ENCODE results near the gene HIVEP3. TPM values are rescaled to one million over a fixed set of nuclear protein-coding genes. Genes with fewer than 3 reads are reported as not detected.

Gene HIVEP3
- total RNA-seq, 1 experiment from 2014 or later, result 1.4 TPM

GRCh38 chr1:41776891-41777441 lies 141.8 kb downstream of the HIVEP3 start:
- no peak overlapping the region for H3K23ac ChIP-seq (ENCODE audit: insufficient read length, low read depth, low read length)
- no peaks in the 10 kb centered on the region for H3K9me3 ChIP-seq (ENCODE audit: control insufficient read depth, low read depth, low read length)
- H3K27ac Mint-ChIP-seq, result no peak overlapping the region; a peak in 1 of 7 replicates
- H3T11ph ChIP-seq (ENCODE audit: low read length), result no peak overlapping the region
- no peak overlapping the region for H3K56ac ChIP-seq (ENCODE audit: insufficient read length, low read depth, low read length)
- no peak overlapping the region for H4K91ac ChIP-seq (ENCODE audit: insufficient read length, low read depth, low read length)
- H3K27me3 ChIP-seq (ENCODE audit: insufficient read depth, low read length), result no peaks in the 10 kb centered on the region
- no peak overlapping the region for H2BK12ac ChIP-seq (ENCODE audit: insufficient read length, low read depth, low read length)
- no peaks in the 10 kb centered on the region for H4K20me1 ChIP-seq (ENCODE audit: control insufficient read depth, insufficient read depth, insufficient read length)
- no peaks in the 10 kb centered on the region for H3K4me1 ChIP-seq (ENCODE audit: insufficient read depth, low read length)
- H3K79me2 ChIP-seq (ENCODE audit: insufficient read depth, low read length), result no peaks in the 10 kb centered on the region
- H3K18ac ChIP-seq (ENCODE audit: insufficient read length, low read depth, low read length), result no peak overlapping the region
- no peaks in the 10 kb centered on the region for H3K23me2 ChIP-seq (ENCODE audit: insufficient read length, low read depth, low read length, poor library complexity, severe bottlenecking)
- no CpG with 5 or more reads among the region's 8 CpGs for WGBS (ENCODE audit: extremely low coverage, insufficient read length, low lambda C conversion rate)
- H2BK20ac ChIP-seq (ENCODE audit: low read depth, low read length, poor library complexity, severe bottlenecking), result no peak overlapping the region
- no peak overlapping the region for H3K4ac ChIP-seq (ENCODE audit: low read depth, low read length)
- TF ChIP-seq CTCF (conservative IDR thresholded peaks at IDR 0.05), result no peak
- H3K4me2 ChIP-seq (ENCODE audit: insufficient read depth, insufficient read length, low read length), result no peak overlapping the region
- no peak overlapping the region; the same call in 1 of the 2 replicates for H3K14ac ChIP-seq (ENCODE audit: insufficient read depth, low read length)
- no peak overlapping the region for H3K4me3 Mint-ChIP-seq
- H2AK5ac ChIP-seq (ENCODE audit: insufficient read length, low read length), result no peak overlapping the region
- H3K79me1 ChIP-seq (ENCODE audit: insufficient read depth, low read depth, low read length, poor library complexity, severe bottlenecking), result no peaks in the 10 kb centered on the region
- H4K5ac ChIP-seq (ENCODE audit: insufficient read length, low read depth, low read length), result no peak overlapping the region
- no peak overlapping the region for H4K8ac ChIP-seq (replicated peaks; ENCODE audit: insufficient read length, low read depth, low read length)
- no peak overlapping the region for H3K27ac ChIP-seq (ENCODE audit: insufficient read length, low read depth, low read length)
- no peaks in the 10 kb centered on the region for H3K36me3 Mint-ChIP-seq (ENCODE audit: insufficient read depth in 1 of 3, low read depth in 3 of 3)
- DNase-seq, result no peak
- no peak overlapping the region for H2BK15ac ChIP-seq (ENCODE audit: low read depth, low read length)
- H2AFZ ChIP-seq (ENCODE audit: low read length), result no peak overlapping the region
- no peaks in the 10 kb centered on the region for H3K9me3 Mint-ChIP-seq
- H2BK5ac ChIP-seq (ENCODE audit: insufficient read length, low read length), result no peak overlapping the region
- H3K27me3 Mint-ChIP-seq (ENCODE audit: low read depth), result no peaks in the 10 kb centered on the region; the same call in 1 of the 2 replicates
- no peak overlapping the region for H2BK120ac ChIP-seq (ENCODE audit: low read depth, low read length, poor library complexity, severe bottlenecking)
- H3K9ac ChIP-seq (ENCODE audit: extremely low read depth, insufficient read length, low read length), result no peak overlapping the region
- peaks cover 11 to 15% of the 10 kb centered on the region in 2 experiments for H3K4me1 Mint-ChIP-seq

All from H9 (cell line).